Gastrocnemius medialis (tissue), 4 donors: Measurements from ENCODE around the gene UGCG.

ENCODE experiments used
- POLR2A ChIP-seq, 2 donors: fragments of 450-650 bp; IDR thresholded peaks; one replicate each; pipeline ENCODE4 v1.6.1; 2017; ENCODE audit warnings: antibody characterized with exemption in 2 of 2, mild to moderate bottlenecking in 2 of 2, moderate library complexity in 2 of 2
- TF ChIP-seq, protein P1 (sequence below), 5 experiments: fragments of 450-650 bp in 3 of 5; fragments of 200-600 bp in 2 of 5; sonication (generic) in 2 of 5; IDR thresholded peaks in 4 of 5; conservative IDR thresholded peaks in 1 of 5; 1 replicate in 4 of 5; 2 replicates in 1 of 5; pipeline ENCODE4 v1.5.1; 2016 to 2019; ENCODE audit warnings: antibody characterized with exemption in 5 of 5, mild to moderate bottlenecking in 3 of 5, moderate library complexity in 3 of 5

GRCh38 chr9:111886983-111887718 is 9.5 kb upstream of the UGCG start:
- TF ChIP-seq, protein P1, sequence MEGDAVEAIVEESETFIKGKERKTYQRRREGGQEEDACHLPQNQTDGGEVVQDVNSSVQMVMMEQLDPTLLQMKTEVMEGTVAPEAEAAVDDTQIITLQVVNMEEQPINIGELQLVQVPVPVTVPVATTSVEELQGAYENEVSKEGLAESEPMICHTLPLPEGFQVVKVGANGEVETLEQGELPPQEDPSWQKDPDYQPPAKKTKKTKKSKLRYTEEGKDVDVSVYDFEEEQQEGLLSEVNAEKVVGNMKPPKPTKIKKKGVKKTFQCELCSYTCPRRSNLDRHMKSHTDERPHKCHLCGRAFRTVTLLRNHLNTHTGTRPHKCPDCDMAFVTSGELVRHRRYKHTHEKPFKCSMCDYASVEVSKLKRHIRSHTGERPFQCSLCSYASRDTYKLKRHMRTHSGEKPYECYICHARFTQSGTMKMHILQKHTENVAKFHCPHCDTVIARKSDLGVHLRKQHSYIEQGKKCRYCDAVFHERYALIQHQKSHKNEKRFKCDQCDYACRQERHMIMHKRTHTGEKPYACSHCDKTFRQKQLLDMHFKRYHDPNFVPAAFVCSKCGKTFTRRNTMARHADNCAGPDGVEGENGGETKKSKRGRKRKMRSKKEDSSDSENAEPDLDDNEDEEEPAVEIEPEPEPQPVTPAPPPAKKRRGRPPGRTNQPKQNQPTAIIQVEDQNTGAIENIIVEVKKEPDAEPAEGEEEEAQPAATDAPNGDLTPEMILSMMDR (IDR thresholded peaks at IDR 0.05 in 4 of 5, conservative IDR thresholded peaks at IDR 0.05 in 1 of 5), result no peak
- TF ChIP-seq POLR2A (IDR thresholded peaks at IDR 0.05), result no peak
